HepG2 (cell line): ENCODE measurements around the gene PDZK1. TPM values are rescaled to one million over a fixed set of nuclear protein-coding genes. Genes with fewer than 3 reads are reported as not detected.
A peak's percentile ranks its signal among the peaks of the same experiment; 100 is the strongest.

Experiments
- CEBPG ChIP-seq: IDR thresholded peaks from 2 replicates; pipeline ENCODE4 v1.6.1; 2016
- KDM3A ChIP-seq: IDR thresholded peaks from 2 replicates; pipeline ENCODE4 v1.6.1; 2018; ENCODE audit warnings: low read depth, missing compliant biosample characterization
- KLF15 ChIP-seq: sonication (generic); formaldehyde crosslinking; IDR thresholded peaks from 2 replicates; pipeline ENCODE4 v1.8.1; 2023; ENCODE audit warnings: borderline replicate concordance, mild to moderate bottlenecking, inconsistent platforms, missing genetic modification reagents, mixed read lengths
- MAFG ChIP-seq: sonication (generic); formaldehyde crosslinking; IDR thresholded peaks from 2 replicates; pipeline ENCODE4 v1.5.1; 2020; ENCODE audit warnings: mild to moderate bottlenecking, missing genetic modification reagents
- NFE2 ChIP-seq: sonication (generic); formaldehyde crosslinking; IDR thresholded peaks from 2 replicates; pipeline ENCODE4 v1.4.0; 2020; ENCODE audit warnings: missing genetic modification reagents
- NR2F2 ChIP-seq: IDR thresholded peaks from 2 replicates; pipeline ENCODE4 v1.6.1; 2012; ENCODE audit warnings: low read depth, inconsistent platforms, borderline replicate concordance
- SNAPC4 ChIP-seq: sonication (generic); formaldehyde crosslinking; IDR thresholded peaks from 2 replicates; pipeline ENCODE4 v1.4.0; 2020; ENCODE audit warnings: mild to moderate bottlenecking, missing genetic modification reagents
- TBP ChIP-seq: sonication (generic); formaldehyde crosslinking; IDR thresholded peaks from 2 replicates; pipeline ENCODE4 v1.5.0; 2020; ENCODE audit warnings: missing genetic modification reagents
- TFDP2 ChIP-seq: sonication (generic); formaldehyde crosslinking; IDR thresholded peaks from 2 replicates; pipeline ENCODE4 v1.4.0; 2020; ENCODE audit warnings: missing genetic modification reagents
- TFE3 ChIP-seq: IDR thresholded peaks from 2 replicates; pipeline ENCODE4 v1.6.1; 2016
- XBP1 ChIP-seq: sonication (generic); formaldehyde crosslinking; IDR thresholded peaks from 2 replicates; pipeline ENCODE4 v1.5.0; 2020; ENCODE audit warnings: missing genetic modification reagents
- ZFP62 ChIP-seq: sonication (generic); formaldehyde crosslinking; IDR thresholded peaks from 2 replicates; pipeline ENCODE4 v1.4.0; 2020; ENCODE audit warnings: missing genetic modification reagents
- ZMAT3 ChIP-seq: sonication (generic); formaldehyde crosslinking; conservative IDR thresholded peaks from 2 replicates; pipeline ENCODE4 v1.7.0; 2021; ENCODE audit warnings: missing genetic modification reagents
- ZNF382 ChIP-seq: sonication (generic); formaldehyde crosslinking; IDR thresholded peaks from 2 replicates; pipeline ENCODE4 v1.5.0; 2020; ENCODE audit warnings: missing genetic modification reagents, mild to moderate bottlenecking, borderline replicate concordance
- ZNF639 ChIP-seq: conservative IDR thresholded peaks from 2 replicates; pipeline ENCODE4 v1.6.1; 2018; ENCODE audit warnings: missing genetic modification reagents
- ZNF770 ChIP-seq: sonication (generic); formaldehyde crosslinking; IDR thresholded peaks from 2 replicates; pipeline ENCODE4 v1.5.0; 2020; ENCODE audit warnings: mild to moderate bottlenecking, missing genetic modification reagents
- ZUFSP ChIP-seq: sonication (generic); formaldehyde crosslinking; IDR thresholded peaks from 2 replicates; pipeline ENCODE4 v1.9.0; 2021; ENCODE audit warnings: missing genetic modification reagents, mild to moderate bottlenecking, borderline replicate concordance
- polyA plus RNA-seq, 8 experiments: library from polyadenylated mRNA; depleted of rRNA in 3 of 8; stranded (reverse) in 7 of 8; unstranded in 1 of 8; fragments of >200 nt; fragmentation: Illumina TruSeq in 4 of 8; extraction: Trizol in 4 of 8; gene quantifications; 2 replicates each; pipeline versions ENCODE4 v1.2.1 to v1.2.3, GENCODE V29; 2011 to 2016; ENCODE audit warnings: low read depth in 4 of 8, missing spikeins in 1 of 8, mixed read lengths in 1 of 8; ENCODE audit not compliant: insufficient read depth in 1 of 8
- total RNA-seq, 5 experiments: library from RNA; depleted of rRNA; stranded (reverse); fragments of >200 nt; fragmentation: Illumina TruSeq; extraction: Trizol; gene quantifications; 2 replicates each; pipeline ENCODE4 v1.2.3, GENCODE V29; 2016; ENCODE audit warnings: low read depth in 1 of 5

The PDZK1 gene
- total and polyA plus RNA-seq, 2 of the 13 experiments (the other 11 are each of a cell fraction or from before 2014, with no cell fraction given): 16.2 to 46.4 TPM

- TF ChIP-seq ZNF770: 0 out of 2 replicates have a peak, but pooled peaks have one; percentile 30
- no peak for TF ChIP-seq ZUFSP (CRISPR knock-in tag)
- TF ChIP-seq NR2F2: no peak
- TF ChIP-seq TFE3 (CRISPR knock-in tag): peak; percentile 66
- TF ChIP-seq MAFG (CRISPR knock-in tag): no peak
- TF ChIP-seq KDM3A (CRISPR knock-in tag): 0 out of 2 replicates have a peak, but pooled peaks have one; percentile 52
- peak; percentile 65 for TF ChIP-seq TFDP2
- TF ChIP-seq TBP (CRISPR knock-in tag): no peak
- TF ChIP-seq ZFP62 (CRISPR knock-in tag): no peak
- no peak for TF ChIP-seq SNAPC4 (CRISPR knock-in tag)
- TF ChIP-seq CEBPG (CRISPR knock-in tag): 0 out of 2 replicates have a peak, but pooled peaks have one; percentile 42
- TF ChIP-seq ZMAT3 (CRISPR knock-in tag): peak; percentile 60; the same call in 1 of the 2 replicates
- no peak for TF ChIP-seq KLF15 (CRISPR knock-in tag)
- no peak for TF ChIP-seq XBP1 (CRISPR knock-in tag)
- no peak for TF ChIP-seq ZNF639 (CRISPR knock-in tag)
- no peak for TF ChIP-seq NFE2
- TF ChIP-seq ZNF382 (CRISPR knock-in tag): no peak
Observed at GRCh38 chr1:145714524-145715111, 7.5 kb upstream of the PDZK1 start (continued).
